ENCODE measurements around the gene ATP6AP1. TPM values are rescaled to one million over a fixed set of nuclear protein-coding genes. Genes with fewer than 3 reads are reported as not detected.

ATP6AP1 gene
- total and polyA plus RNA-seq, 2 of the 13 experiments (the other 11 are each of a cell fraction or from before 2014, with no cell fraction given), result 56.7 to 110 TPM

- TF ChIP-seq CTCF (CRISPR knock-in tag; IDR thresholded peaks at IDR 0.05) (peak; percentile 80), BATF2 (CRISPR knock-in tag; IDR thresholded peaks at IDR 0.05) (no peak), ZNF883 (CRISPR knock-in tag; IDR thresholded peaks at IDR 0.05; ENCODE audit: not compliant biosample characterization) (no peak), ARID4A (CRISPR knock-in tag; IDR thresholded peaks at IDR 0.05; ENCODE audit: borderline replicate concordance) (peak; percentile 49), PRDM15 (CRISPR knock-in tag; IDR thresholded peaks at IDR 0.05) (no peak), CEBPG (CRISPR knock-in tag; IDR thresholded peaks at IDR 0.05) (no peak), ATF4 (CRISPR knock-in tag; IDR thresholded peaks at IDR 0.05) (peak in 1 of 2 experiments; percentile 15; a peak in 1 of 4 replicates), SALL2 (CRISPR knock-in tag; IDR thresholded peaks at IDR 0.05) (0 out of 2 replicates have a peak, but pooled peaks have one; percentile 18), POLR2G (IDR thresholded peaks at IDR 0.05; ENCODE audit: low read depth, low read length) (peak; percentile 13; the same call in 1 of the 2 replicates), REL (CRISPR knock-in tag; conservative IDR thresholded peaks at IDR 0.05) (no peak), TFAP4 (IDR thresholded peaks at IDR 0.05; ENCODE audit: borderline replicate concordance, low read depth) (no peak), PBX2 (CRISPR knock-in tag; IDR thresholded peaks at IDR 0.05) (no peak), ZNF446 (CRISPR knock-in tag; IDR thresholded peaks at IDR 0.05) (peak; percentile 58; the same call in 1 of the 2 replicates)
These were observed 29.6 kb upstream of the ATP6AP1 start (continued) for GRCh38 chrX:154398668-154399526.
